Osteoblast (primary cell): ENCODE data around the gene LMNTD2. TPM values are rescaled to one million over a fixed set of nuclear protein-coding genes. Genes with fewer than 3 reads are reported as not detected.
A peak's percentile ranks its signal among the peaks of the same experiment; 100 is the strongest.

Experiments used
- DNase-seq: peaks from one replicate; pipeline ENCODE4 v3.0.0; 2011; ENCODE audit warnings: low spot score, mixed read lengths; ENCODE audit not compliant: insufficient read length; ENCODE audit errors: missing footprints
- H2AFZ ChIP-seq: 2 replicates; pipeline ENCODE4 v1.6.0; 2011; ENCODE audit warnings: mild to moderate bottlenecking, low read length
- H3K27ac ChIP-seq: 2 replicates; pipeline ENCODE4 v1.5.1; 2011; ENCODE audit warnings: mild to moderate bottlenecking, low read depth, low read length, moderate library complexity
- H3K27me3 ChIP-seq: 2 replicates; pipeline ENCODE4 v1.6.0; 2012; ENCODE audit warnings: mild to moderate bottlenecking, control low read depth, inconsistent platforms, low read length, moderate library complexity; ENCODE audit not compliant: insufficient read depth
- H3K36me3 ChIP-seq: 2 replicates; pipeline ENCODE4 v1.5.1; 2011; ENCODE audit warnings: mild to moderate bottlenecking, low read length, control low read depth, moderate library complexity; ENCODE audit not compliant: insufficient read depth
- H3K4me1 ChIP-seq: 2 replicates; pipeline ENCODE4 v1.5.1; 2011; ENCODE audit warnings: mild to moderate bottlenecking, low read length, control low read depth, moderate library complexity; ENCODE audit not compliant: insufficient read depth
- H3K4me2 ChIP-seq: 2 replicates; pipeline ENCODE4 v1.6.0; 2011; ENCODE audit warnings: mild to moderate bottlenecking, low read length; ENCODE audit not compliant: insufficient read depth
- H3K4me3 ChIP-seq: fragments of 200-600 bp; sonication (generic); 3 replicates; pipeline ENCODE4 v1.5.1; 2012; ENCODE audit warnings: mild to moderate bottlenecking, low read length, inconsistent platforms; ENCODE audit not compliant: insufficient read depth
- H3K79me2 ChIP-seq: 2 replicates; pipeline ENCODE4 v1.6.0; 2012; ENCODE audit warnings: mild to moderate bottlenecking, low read length, control low read depth, inconsistent platforms; ENCODE audit not compliant: insufficient read depth
- H3K9me3 ChIP-seq: 2 replicates; pipeline ENCODE4 v1.5.1; 2011; ENCODE audit warnings: low read depth, low read length, control low read depth
- H4K20me1 ChIP-seq: 2 replicates; pipeline ENCODE4 v1.6.0; 2012; ENCODE audit warnings: mild to moderate bottlenecking, low read length, control low read depth; ENCODE audit not compliant: insufficient read depth
- CTCF ChIP-seq: IDR thresholded peaks from 2 replicates; pipeline ENCODE4 v1.5.1; 2011; ENCODE audit warnings: mild to moderate bottlenecking, low read depth, low read length, moderate library complexity; ENCODE audit errors: extremely low read depth
- total RNA-seq: library from RNA; depleted of rRNA; stranded (reverse); fragments of >200 nt; gene quantifications from 2 replicates; pipeline ENCODE4 v1.2.3, GENCODE V29; 2012

Gene LMNTD2
- total RNA-seq, 1 donor: 0.36 TPM

- Histone ChIP-seq H3K79me2 (peaks cover 74% of the 10 kb centered on the region), H2AFZ (no peak overlapping the region), H3K27me3 (no peaks in the 10 kb centered on the region), H3K4me1 (peaks cover 9% of the 10 kb centered on the region), H3K27ac (peak overlapping the region; percentile 25), H3K9me3 (no peaks in the 10 kb centered on the region), H4K20me1 (peaks cover 54% of the 10 kb centered on the region), H3K4me3 (no peak overlapping the region), H3K4me2 (no peak overlapping the region), H3K36me3 (peaks cover 60% of the 10 kb centered on the region)
- DNase-seq: no peak
- TF ChIP-seq CTCF: no peak
Observed at GRCh38 chr11:587546-587945, 27.0 kb upstream of the LMNTD2 start.

- no peak for DNase-seq
- TF ChIP-seq CTCF: no peak
- Histone ChIP-seq H4K20me1 (peaks cover 57% of the 10 kb centered on the region), H3K4me1 (peaks cover 9% of the 10 kb centered on the region), H3K4me3 (no peak overlapping the region), H3K27me3 (no peaks in the 10 kb centered on the region), H2AFZ (no peak overlapping the region), H3K27ac (no peak overlapping the region), H3K4me2 (no peak overlapping the region), H3K36me3 (peaks cover 54% of the 10 kb centered on the region), H3K79me2 (peaks cover 78% of the 10 kb centered on the region), H3K9me3 (no peaks in the 10 kb centered on the region)
Observed at GRCh38 chr11:586376-587316, 26.1 kb upstream of the LMNTD2 start.

GRCh38 chr11:584287-584686 is 23.7 kb upstream of the LMNTD2 start:
- Histone ChIP-seq H3K27ac (no peak overlapping the region), H3K27me3 (no peaks in the 10 kb centered on the region), H3K4me1 (peaks cover 9% of the 10 kb centered on the region), H2AFZ (no peak overlapping the region), H3K36me3 (peaks cover 33% of the 10 kb centered on the region), H3K9me3 (no peaks in the 10 kb centered on the region), H3K4me2 (no peak overlapping the region), H3K4me3 (no peak overlapping the region), H4K20me1 (peaks cover 66% of the 10 kb centered on the region), H3K79me2 (peaks cover 85% of the 10 kb centered on the region)
- no peak for TF ChIP-seq CTCF
- no peak for DNase-seq

GRCh38 chr11:581752-582151 is 21.2 kb upstream of the LMNTD2 start:
- H3K36me3 ChIP-seq: peaks cover 17% of the 10 kb centered on the region
- peaks cover 87% of the 10 kb centered on the region for H3K79me2 ChIP-seq
- DNase-seq: no peak
- TF ChIP-seq CTCF: no peak
- H3K4me3 ChIP-seq: no peak overlapping the region
- H3K4me1 ChIP-seq: peaks cover 12% of the 10 kb centered on the region
- H2AFZ ChIP-seq: no peak overlapping the region
- H3K27me3 ChIP-seq: no peaks in the 10 kb centered on the region
- H3K27ac ChIP-seq: no peak overlapping the region
- no peak overlapping the region for H3K4me2 ChIP-seq
- peaks cover 75% of the 10 kb centered on the region for H4K20me1 ChIP-seq
- no peaks in the 10 kb centered on the region for H3K9me3 ChIP-seq
